CD4-positive, alpha-beta T cell treated with Interleukin-21 for 1 hour (primary cell): ENCODE measurements around the gene FMC1.
"Not testable (repeated sequence)": the region's sequence is repeated elsewhere in the genome, so short reads cannot be mapped to it uniquely, and the experiment has no call there.

ENCODE experiments used
- DNase-seq: peaks from one replicate; pipeline ENCODE4 v3.0.0-alpha.2; 2020

The FMC1 gene, protein sequence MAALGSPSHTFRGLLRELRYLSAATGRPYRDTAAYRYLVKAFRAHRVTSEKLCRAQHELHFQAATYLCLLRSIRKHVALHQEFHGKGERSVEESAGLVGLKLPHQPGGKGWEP

DNA sequence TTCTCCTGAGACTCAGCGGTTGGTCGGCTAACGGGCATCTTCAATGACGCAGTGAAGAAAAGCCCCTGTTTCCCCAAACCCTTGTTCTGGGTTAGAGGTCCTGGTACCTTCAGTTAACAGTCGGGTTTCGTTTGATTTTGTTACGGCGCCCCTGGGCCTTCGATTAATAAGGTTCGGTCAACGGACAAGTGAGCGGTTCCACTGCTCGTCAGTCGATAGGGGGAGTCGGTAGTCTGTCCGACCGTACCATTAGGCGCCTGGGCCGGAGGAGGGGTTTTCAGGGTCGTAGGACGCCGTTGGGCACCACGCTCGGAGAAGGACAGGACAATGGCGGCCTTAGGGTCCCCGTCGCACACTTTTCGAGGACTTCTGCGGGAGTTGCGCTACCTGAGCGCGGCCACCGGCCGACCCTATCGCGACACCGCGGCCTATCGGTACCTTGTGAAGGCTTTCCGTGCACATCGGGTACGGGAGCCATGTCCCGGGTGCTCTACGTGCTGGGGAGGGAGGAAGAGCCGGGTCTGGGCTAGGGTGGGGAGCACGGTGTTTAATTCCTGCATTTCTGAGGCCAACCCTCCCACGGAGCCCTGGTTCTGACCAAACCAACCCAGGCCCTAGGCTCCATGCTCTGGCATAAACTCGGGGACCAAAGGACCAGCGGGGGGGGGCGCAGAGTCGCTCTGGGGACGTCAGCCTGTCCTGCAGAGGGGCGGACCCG lies at the start of gene FMC1:
Gene FMC1 (plus strand): TSS at position 280 of the 718 bp plus-strand sequence. CDS start 48 bp downstream, at position 328.
- peak; percentile 91 for DNase-seq

DNA sequence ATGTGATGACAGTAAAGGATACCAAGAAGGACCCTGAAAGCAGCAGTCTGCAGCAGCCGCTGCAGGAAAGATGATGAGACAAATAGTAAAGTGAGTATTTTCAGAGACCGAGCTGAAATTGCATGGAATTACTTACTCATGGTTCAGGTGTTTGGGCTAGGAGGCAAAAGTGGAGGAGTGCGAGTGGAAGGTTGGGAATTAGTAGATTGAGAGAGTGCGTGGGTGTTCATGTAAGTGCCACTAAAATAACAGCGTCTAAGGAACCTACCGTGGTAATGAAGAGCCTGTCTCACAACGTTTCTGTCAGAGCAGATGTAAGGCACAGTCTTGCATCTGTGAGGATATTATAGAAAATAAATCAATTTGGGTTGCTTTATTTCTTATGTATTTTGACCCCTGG lies 48.3 kb upstream of the FMC1 start:
- DNase-seq, result no peak

DNA sequence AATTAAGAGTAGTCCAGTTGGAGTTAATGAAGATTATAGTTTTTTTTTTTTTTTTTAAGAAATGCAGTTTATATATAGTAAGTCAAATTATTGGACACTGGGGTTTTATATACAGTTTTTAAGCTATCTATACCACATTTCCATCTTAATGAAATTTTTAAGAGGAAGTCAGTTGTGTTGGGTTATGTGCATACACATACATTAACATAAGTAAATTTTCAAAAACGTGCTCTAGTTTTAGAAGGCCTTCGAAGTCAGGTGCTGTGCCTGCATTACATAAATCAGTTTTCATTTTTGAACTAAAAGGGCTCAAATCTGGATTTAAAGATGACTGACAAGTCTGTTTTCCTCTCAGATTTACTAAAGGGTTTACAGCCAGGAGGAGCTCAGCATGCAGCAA lies 47.6 kb upstream of the FMC1 start:
- no peak for DNase-seq

DNA sequence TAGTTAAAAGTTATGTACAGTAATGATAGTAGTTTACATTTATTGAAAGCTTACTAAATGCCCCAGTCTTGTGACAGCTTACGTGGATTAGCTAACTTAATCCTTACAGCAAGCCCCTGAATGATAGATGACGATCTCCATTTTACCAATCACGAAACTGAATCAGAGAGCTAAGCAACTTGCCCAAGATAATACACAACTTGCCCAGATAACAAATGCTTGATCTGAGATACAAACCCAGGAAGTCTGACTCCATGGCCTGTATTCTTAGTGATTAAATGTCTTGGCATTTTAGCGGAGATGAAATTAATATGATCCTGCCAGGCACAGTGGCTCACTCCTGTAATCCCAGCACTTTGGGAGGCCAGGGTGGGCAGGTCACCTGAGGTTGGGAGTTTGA lies 46.9 kb upstream of the FMC1 start:
- no peak for DNase-seq

DNA sequence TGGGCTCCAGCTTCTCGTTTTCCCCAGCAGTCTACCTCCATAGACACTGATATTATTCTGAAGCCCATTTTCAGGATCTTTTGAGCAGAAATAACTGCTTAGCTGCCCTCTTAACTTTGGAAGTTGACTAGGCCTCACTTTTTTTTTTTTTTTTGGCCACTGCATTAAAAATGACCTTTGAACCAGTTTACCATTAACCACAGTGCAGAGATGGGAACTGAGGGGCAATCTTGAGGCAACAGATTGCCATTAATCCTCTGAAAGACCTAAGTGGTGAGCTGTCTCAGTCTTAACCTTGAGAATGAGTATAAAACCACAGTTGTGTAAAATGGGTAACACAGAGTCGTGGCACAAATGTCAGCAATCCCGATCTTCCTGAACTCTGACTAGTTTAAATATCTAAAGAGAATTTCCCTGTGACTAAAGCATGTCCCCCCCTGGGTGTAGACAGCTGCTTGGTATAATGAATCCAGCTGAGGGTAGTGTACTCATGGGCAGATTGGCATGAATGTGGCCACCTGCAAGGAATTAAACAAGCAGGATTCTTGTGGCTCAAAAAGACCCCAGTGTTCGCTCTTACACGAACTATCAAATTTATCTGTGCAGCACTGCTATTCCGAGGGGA lies 46.1 kb upstream of the FMC1 start:
- no peak for DNase-seq

DNA sequence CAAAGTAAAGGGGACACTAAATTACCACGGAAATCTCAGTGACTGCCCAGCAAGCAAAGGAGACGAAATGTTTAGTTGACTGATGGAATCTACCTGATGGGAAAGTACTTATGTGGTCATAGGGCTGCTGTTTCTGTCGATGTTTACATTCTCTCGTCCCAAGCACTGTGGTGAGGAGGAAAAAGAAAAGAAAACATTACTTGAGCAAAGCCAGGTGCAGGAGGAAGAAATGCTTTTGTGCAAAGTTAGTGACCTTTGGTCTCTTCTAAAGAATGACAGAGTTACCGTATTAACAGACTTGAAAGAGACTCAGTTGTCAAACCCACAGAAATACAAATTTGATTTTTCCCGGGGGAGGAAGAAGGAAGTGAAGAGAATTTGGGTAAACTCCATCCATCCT lies 43.3 kb upstream of the FMC1 start:
- DNase-seq, result no peak

DNA sequence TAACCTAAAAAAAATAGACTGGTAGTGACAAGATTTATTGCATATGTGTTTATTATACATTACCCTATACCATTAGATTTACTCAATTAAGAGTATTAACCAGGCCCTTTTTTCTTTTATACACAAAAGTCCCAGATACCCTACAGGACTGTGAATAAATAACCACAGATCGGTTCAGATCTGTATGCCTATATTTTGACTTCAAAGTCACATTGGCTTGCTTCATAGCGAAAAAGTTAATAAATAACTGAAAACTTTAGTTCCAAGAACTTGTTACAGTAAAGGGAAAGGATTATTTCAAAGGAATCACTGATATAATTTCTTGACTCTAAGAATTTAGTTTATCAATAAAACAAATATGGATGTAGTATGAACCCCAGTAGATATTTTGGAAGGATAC lies 41.8 kb upstream of the FMC1 start:
- no peak for DNase-seq

DNA sequence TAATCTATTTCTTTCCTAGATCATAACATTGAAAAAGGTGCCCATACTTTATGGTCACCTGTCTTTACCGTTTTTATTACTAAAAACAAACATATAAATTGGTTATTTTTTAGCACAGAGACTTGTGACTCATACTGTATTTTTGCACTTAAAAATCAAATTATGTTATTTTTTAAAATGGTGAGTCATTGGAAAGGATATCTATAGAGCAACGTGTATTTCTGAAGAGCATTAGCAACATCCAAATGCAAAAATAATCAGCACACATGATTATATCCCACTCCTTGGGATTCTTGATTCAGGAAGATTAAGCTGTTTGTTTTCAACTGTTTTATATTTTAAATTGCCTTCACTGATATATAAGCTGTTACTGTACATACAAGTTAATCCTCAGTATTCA lies 40.7 kb upstream of the FMC1 start:
- DNase-seq, result no peak

DNA sequence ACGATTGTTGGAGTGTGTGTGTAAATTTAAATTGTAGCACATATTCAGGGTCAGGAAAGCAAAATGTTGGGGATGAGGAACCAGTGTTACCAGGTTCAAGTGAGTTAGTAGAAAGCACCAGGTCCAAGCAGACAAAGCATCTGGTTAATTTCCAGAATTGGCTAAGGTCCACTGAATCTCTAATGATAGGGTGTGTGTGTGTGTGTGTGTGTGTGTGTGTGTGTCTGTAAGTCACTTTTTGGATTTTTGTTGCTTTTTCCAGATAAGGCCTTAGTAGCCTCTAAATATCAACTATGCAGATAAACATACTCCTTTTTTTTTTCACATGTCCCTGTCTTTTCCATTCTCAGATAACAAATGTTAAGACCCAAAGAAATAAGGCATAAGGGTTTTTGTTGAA lies 36.6 kb upstream of the FMC1 start:
- no peak for DNase-seq

DNA sequence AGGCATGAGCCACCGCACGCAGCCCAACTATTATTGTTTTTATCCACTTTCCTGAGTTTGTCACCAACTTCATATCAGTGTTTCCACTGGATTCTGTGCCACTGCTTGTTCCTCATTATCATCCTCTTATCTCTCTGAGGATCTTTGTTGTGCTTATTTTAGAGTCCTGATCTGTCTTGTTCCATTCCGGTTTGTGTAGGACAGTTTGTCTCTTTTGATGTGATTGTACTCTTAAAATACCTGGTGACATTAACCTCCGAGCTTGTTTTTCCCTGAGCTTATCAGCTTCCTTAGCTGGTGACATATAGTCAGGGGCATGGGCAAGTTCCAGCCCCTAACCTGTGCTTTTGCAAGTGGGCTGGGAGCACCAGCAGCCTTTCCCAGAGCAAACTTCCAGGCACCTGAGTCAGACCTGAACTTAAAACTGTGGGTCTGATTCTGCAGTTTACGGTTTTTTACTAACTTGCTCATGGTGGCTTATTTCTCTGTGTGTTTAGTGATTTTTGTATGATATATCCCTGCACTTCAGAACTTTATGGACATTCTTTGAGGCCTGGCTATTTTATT lies 23.1 kb upstream of the FMC1 start:
- no peak for DNase-seq

DNA sequence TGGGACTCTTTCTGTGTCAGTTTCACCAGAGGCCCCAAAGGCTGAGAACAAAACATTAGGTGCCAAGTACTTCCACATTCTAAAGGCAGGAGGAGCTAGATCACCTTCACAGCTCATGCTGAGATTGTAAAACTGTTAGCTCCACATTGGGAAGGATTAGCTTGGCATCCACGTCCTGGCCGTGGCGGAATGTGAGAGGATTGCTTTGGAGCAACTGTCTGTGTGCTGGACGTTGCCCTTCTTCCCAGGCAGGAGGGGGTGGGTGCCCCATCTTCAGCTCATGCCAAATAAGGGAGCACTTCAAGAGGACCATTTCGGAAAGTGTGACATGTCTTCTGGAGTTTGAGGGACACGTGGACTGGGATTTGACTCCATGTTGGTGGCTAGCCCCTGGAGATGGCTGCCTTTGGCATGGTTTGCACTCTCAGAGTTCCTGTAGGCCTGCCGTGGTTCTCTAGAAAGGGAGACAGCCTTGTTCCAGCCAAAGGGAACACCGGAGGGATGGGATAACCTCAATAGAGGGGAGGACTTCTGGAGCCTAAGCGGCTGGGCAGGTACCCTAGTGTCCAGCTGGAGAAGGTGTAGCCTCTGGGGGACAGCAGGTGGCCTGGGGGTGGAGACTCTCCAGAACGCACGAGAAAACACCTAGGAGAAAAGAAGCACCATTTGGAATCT lies 19.9 kb upstream of the FMC1 start:
- no peak for DNase-seq

DNA sequence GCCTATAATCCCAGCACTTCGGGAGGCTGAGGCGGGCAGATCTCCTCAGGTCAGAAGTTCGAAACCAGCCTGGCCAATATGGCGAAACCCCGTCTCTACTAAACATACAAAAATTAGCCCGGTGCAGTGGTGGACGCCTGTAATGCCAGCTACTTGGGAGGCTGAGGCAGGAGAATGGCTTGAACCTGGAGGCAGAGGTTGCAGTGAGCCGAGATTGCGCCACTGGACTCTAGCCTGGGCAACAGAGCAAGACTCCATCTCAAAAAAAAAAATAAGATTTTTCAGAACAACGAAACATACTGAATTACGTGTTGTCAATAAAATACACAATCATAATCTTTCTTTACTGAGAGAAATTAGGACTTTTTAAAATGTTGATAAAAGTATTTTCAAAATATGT lies 16.4 kb upstream of the FMC1 start:
- not testable (repeated sequence) for DNase-seq

DNA sequence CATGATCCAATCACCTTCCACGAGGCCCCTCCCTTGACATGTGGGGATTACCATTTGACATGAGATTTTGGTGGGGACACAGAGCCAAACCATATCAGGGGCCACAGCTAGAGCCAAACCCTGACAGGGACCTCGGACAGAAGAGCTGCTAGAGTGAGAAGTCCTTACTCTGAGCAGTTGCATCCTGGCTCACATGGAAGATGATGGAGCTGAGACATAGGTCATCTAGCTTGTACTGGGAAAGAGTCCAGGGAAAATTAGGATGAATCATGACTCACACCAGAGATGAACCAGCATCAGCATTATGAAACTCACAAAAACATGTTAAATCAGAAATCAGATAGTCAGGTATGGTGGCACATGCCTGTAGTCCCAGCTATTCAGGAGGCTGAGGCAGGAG lies 12.8 kb upstream of the FMC1 start:
- DNase-seq, result no peak

DNA sequence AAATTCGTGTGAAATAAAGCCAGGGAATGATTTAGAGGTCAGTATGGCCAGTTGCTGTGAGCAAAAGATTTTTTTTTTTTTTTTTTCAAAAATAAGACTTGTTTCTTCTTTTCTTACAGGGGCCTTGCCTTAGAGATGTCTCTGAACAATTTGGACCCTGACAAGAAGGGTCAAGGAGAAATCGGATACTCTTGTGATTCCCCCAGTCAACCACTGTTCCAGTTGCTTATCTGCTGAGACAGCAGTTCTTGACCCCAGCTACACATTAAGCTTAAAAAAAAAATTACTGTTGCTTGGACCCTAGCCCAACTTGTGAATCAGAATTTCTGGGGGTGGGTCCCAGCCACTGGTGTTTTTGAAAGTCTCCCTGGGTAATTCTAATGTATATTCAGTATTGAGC lies 12.0 kb upstream of the FMC1 start:
- DNase-seq, result no peak

DNA sequence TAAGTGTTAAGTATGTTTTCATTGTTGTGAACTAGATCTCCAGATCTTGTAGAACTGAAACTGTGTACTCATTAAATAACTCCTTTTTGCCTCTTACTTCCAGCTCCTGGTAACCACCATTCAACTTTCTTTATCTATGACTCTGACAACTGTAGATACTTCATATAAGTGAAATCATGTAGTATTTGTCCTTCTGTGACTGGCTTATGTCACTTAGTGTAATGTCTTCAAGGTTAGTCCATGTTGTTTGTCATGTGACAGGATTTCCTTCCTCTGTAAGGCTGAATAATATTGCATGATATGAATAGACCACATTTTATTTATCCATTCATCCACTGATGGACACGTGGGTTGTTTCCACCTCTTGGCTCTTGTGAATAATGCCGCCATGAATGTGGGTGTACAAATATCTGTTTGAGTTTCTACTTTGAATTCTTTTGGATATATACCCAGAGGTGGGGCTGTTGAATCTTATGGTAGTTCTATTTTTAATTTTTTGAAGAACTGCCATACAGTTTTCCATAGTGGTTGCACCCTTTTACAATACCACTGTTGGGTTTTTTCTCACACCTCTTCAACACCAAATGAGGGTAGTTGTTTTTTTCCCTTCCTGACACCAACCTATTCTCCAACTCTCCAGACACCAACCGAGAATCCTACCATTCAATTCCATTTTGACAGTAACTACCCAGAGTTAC lies 10.7 kb upstream of the FMC1 start:
- no peak for DNase-seq

DNA sequence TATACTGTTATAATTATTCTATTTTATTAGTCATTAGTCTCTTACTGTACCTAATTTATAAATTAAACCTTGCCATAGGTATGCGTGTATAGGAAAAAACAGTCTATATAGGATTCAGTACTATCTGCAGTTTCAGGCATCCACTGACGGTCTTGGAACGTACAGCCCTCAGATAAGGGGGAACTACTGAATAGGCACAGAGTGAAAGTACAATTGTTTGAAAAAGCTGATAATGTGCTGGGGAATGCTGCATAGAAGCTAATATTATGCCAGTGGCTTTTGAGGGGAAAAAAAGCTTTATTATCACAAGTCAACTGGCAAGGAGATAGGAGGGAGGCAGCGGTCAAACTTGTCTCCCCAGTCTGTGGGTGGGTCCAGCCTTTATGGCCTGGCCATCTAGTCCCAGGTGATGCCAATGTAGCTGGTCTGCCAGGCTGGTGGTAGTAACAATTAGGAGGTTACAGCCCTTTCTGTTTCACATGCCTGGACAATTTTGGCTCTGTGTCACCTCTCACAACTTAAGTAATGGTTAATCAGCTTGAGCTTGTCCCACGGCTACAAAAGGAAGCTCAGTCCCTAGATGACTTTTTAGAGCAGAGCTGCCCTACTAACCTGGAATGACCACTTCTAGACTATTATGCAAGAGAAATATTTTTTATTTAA lies 8.3 kb upstream of the FMC1 start:
- no peak for DNase-seq

DNA sequence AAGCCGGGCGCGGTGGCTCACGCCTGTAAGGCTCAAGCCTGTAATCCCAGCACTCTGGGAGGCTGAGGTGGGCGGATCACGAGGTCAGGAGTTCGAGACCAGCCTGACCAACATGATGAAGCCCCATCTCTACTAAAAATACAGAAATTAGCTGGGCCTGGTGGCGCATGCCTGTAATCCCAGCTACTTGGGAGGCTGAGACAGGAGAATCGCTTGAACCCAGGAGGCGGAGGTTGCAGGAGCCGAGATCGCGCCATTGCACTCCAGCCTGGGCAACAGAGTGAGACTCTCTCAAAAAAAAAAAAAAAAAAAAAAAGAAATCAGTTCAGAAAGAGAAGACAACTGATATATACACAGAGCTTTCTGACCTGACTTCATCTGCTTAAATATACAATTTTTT lies 7.7 kb upstream of the FMC1 start:
- not testable (repeated sequence) for DNase-seq

DNA sequence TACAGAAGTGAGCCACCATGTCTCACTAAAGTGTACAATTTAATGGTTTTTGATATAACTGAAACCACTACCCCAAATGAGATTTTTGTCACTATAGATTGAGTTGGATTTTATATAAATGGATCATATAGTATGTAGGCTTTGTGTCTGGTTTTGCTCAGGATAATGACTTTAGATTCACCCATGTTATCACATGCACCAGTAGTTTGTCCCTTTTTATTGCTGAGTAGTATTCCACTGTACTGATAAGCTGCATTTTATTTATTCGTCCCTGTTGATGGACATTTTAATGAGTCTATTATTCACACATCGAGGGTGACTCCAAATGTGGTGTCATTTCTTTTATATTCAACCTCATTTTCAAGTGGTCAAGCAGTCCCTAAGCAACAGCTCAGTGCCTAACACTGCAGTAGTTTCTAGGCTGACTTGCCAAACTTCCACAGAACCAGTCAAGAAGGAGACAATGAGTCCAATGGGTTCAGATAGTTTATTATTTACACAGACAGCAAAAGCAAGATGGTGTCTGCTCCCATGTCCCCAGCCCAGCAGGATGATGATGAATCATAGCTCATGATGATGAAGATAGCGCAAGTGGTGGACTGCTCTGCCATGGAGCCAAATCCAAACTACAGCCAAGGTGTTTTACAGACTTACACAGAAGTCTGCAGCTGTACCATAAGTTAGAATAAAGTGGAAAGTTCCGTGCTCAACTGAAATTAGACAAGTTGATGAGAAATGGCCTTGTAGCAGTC lies 6.6 kb upstream of the FMC1 start:
- DNase-seq, result no peak

DNA sequence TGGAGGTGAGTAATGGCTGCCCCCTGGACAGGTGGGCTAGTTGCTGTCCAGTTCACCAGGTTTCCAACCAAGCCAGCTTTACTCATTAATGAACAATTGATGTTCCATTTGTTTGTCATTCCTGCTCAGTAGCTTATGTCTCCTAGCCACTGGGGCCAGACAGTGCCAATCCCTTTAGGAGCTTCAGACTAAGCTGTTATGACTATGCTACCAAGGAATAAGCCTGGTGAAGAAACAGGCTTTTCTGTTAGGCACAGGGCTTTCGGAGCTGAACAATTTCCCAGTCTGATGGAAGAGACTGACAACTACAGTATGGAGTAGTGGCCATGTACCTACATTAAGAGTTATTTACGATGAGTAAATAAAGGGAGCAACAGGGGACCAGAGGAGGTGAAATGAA lies 2.1 kb upstream of the FMC1 start:
- DNase-seq, result no peak

DNA sequence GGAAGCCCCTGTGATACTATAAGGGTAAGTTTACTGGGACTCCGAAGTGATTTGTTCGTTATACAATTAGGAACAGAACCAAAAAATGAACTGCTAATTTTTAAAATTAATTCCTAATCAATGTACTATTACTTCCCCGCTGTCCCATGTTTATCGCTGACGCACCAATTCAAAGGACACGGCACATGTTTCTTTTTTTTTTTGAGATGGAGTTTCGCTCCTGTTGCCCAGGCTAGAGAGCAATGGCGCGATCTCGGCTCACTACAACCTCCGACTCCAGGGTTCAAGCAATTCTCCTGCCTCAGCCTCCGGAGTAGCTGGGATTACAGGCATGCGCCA lies 1.5 kb upstream of the FMC1 start:
- no peak for DNase-seq

DNA sequence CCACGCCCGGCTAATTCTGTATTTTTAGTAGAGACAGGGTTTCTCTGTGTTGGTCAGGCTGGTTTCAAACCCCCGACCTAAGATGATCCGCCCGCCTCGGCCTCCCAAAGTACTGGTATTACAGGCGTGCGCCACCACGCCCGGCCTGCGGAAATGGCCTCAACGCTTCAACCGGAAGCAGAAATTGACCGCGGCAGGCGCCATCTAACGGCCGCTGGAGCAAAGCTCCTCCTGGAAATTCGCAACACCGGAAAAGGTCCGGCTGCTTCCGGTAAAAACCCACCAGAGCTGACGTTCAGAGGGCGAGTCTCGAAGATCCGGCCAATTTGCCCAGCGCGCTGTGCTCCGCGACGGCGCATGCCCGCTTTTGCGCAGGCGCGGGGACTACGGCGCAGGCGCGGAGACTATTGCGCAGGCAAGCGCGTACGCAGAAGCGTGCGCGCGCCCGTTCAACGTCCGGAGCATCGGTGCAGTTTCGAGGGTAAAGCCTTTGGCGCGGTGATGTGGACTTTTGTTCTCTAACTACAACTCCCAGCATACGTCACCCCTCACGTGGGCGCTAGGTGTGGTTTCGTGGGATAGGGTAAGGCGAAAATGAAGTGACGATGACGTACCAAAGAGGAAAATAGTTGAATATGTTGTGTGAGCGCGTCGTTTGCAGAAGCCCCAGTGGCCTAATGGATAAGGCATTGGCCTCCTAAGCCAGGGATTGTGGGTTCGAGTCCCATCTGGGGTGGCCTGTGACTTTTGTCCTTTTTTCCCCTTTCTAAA lies 915 bp upstream of the FMC1 start:
- peak; percentile 99 for DNase-seq

DNA sequence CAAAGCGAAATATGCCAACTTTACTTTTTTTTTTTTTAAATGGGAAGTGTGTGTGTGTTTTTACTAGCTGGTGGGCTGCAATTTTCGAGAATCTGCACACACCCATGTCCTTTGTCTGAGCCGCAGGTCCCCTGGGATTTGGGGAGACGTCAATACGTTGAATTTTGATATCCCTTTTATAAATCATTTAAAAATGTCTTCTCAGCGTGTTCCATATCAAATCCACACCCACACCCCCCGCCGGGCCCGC lies 404 bp upstream of the FMC1 start:
- no peak for DNase-seq
